ENCODE data around the gene PDE1A. TPM values are rescaled to one million over a fixed set of nuclear protein-coding genes. Genes with fewer than 3 reads are reported as not detected.

The PDE1A gene
- total and polyA plus RNA-seq, 2 donors (not counting 1 experiment from before 2014, with no cell fraction given): 0.07 TPM; not detected in 1

GRCh38 chr2:182416191-182416590, 10.6 kb downstream of the PDE1A start:
- Histone ChIP-seq H3K27me3 (replicated peaks in 1 of 4; ENCODE audit: control extremely low read depth in 1 of 4, control insufficient read depth in 3 of 4, insufficient read depth in 4 of 4, low read length in 3 of 4) (no peaks in the 10 kb centered on the region), H3K9ac (ENCODE audit: low read length) (no peak overlapping the region), H3K27ac (ENCODE audit: low read length in 2 of 2) (no peak overlapping the region), H3K4me3 (ENCODE audit: control extremely low read depth in 1 of 5, extremely low read depth in 1 of 5, insufficient read depth in 1 of 5, low read depth in 2 of 5, low read length in 4 of 5) (no peak overlapping the region), H3K79me2 (ENCODE audit: control insufficient read depth, insufficient read depth, low read length) (no peaks in the 10 kb centered on the region), H3K9me3 (ENCODE audit: control extremely low read depth in 1 of 3, control insufficient read depth in 2 of 3, insufficient read depth in 1 of 3, low read length in 2 of 3) (no peaks in the 10 kb centered on the region), H3K4me2 (replicated peaks; ENCODE audit: low read depth, low read length, poor library complexity, severe bottlenecking) (no peak overlapping the region), H4K20me1 (ENCODE audit: control insufficient read depth, insufficient read depth, low read length, poor library complexity, severe bottlenecking) (no peaks in the 10 kb centered on the region), H3K36me3 (replicated peaks in 1 of 2; ENCODE audit: control extremely low read depth in 1 of 2, control insufficient read depth in 1 of 2, extremely low read depth in 1 of 2, insufficient read depth in 2 of 2, low read length in 1 of 2) (no peaks in the 10 kb centered on the region), H2AFZ (ENCODE audit: insufficient read depth, low read depth, low read length, poor library complexity, severe bottlenecking) (no peak overlapping the region), H3K4me1 (ENCODE audit: control insufficient read depth in 2 of 2, insufficient read depth in 2 of 2, low read length in 2 of 2) (no peaks in the 10 kb centered on the region)
- Mint-ChIP-seq H3K27ac (no peak overlapping the region), H3K4me3 (no peak overlapping the region), H3K4me1 (no peaks in the 10 kb centered on the region), H3K9me3 (ENCODE audit: insufficient read depth) (no peaks in the 10 kb centered on the region), H3K27me3 (no peaks in the 10 kb centered on the region)
- no peak for ATAC-seq (ENCODE audit: low read depth)
- POLR2A ChIA-PET: no interaction called here
- TF ChIP-seq EZH2 (IDR thresholded peaks at IDR 0.05; ENCODE audit: borderline replicate concordance, insufficient read depth, low read depth, low read length, poor library complexity, severe bottlenecking): no peak
- no peak for TF ChIP-seq CTCF (IDR thresholded peaks at IDR 0.05)
- no peak for DNase-seq
- WGBS (ENCODE audit: insufficient coverage): 90% methylated on average over 2 of the region's 4 CpGs
- CTCF ChIA-PET: no interaction called here
- intact Hi-C loops (cut with micrococcal nuclease): no loop called here

- ChIA-PET CTCF (no interaction called here), POLR2A (no interaction called here)
- no peak for TF ChIP-seq CTCF (IDR thresholded peaks at IDR 0.05)
- no peak for TF ChIP-seq EZH2 (IDR thresholded peaks at IDR 0.05; ENCODE audit: borderline replicate concordance, insufficient read depth, low read depth, low read length, poor library complexity, severe bottlenecking)
- Histone ChIP-seq H4K20me1 (ENCODE audit: control insufficient read depth, insufficient read depth, low read length, poor library complexity, severe bottlenecking) (no peaks in the 10 kb centered on the region), H3K4me2 (replicated peaks; ENCODE audit: low read depth, low read length, poor library complexity, severe bottlenecking) (no peak overlapping the region), H2AFZ (ENCODE audit: insufficient read depth, low read depth, low read length, poor library complexity, severe bottlenecking) (no peak overlapping the region), H3K79me2 (ENCODE audit: control insufficient read depth, insufficient read depth, low read length) (no peaks in the 10 kb centered on the region), H3K27ac (ENCODE audit: low read length in 2 of 2) (no peak overlapping the region), H3K27me3 (replicated peaks in 1 of 4; ENCODE audit: control extremely low read depth in 1 of 4, control insufficient read depth in 3 of 4, insufficient read depth in 4 of 4, low read length in 3 of 4) (no peaks in the 10 kb centered on the region), H3K36me3 (replicated peaks in 1 of 2; ENCODE audit: control extremely low read depth in 1 of 2, control insufficient read depth in 1 of 2, extremely low read depth in 1 of 2, insufficient read depth in 2 of 2, low read length in 1 of 2) (no peaks in the 10 kb centered on the region), H3K4me3 (ENCODE audit: control extremely low read depth in 1 of 5, extremely low read depth in 1 of 5, insufficient read depth in 1 of 5, low read depth in 2 of 5, low read length in 4 of 5) (no peak overlapping the region), H3K9ac (ENCODE audit: low read length) (no peak overlapping the region), H3K4me1 (ENCODE audit: control insufficient read depth in 2 of 2, insufficient read depth in 2 of 2, low read length in 2 of 2) (no peaks in the 10 kb centered on the region), H3K9me3 (ENCODE audit: control extremely low read depth in 1 of 3, control insufficient read depth in 2 of 3, insufficient read depth in 1 of 3, low read length in 2 of 3) (no peaks in the 10 kb centered on the region)
- DNase-seq (no peak), ATAC-seq (ENCODE audit: low read depth) (no peak)
- no peak overlapping the region for H3K4me3 Mint-ChIP-seq
- intact Hi-C loops (cut with micrococcal nuclease): no loop called here
- no peaks in the 10 kb centered on the region for H3K9me3 Mint-ChIP-seq (ENCODE audit: insufficient read depth)
- no peaks in the 10 kb centered on the region for H3K4me1 Mint-ChIP-seq
- H3K27ac Mint-ChIP-seq: no peak overlapping the region
- WGBS (ENCODE audit: insufficient coverage): no CpG with 5 or more reads among the region's 1 CpG
- no peaks in the 10 kb centered on the region for H3K27me3 Mint-ChIP-seq
These were observed 11.1 kb downstream of the PDE1A start for GRCh38 chr2:182415771-182416170.

All from B cell (primary cell).